OCI-LY3 (cell line): ENCODE results near the gene WWOX.

Experiments used
- H2AFZ ChIP-seq: fragments of 200-600, 300-600 bp; shearing (Covaris generic); 2 replicates; pipeline ENCODE4 v1.6.0; 2014; ENCODE audit warnings: antibody characterized with exemption, low read depth, low read length
- H3K27ac ChIP-seq: fragments of 200-600, 300-600 bp; sonication (generic); 2 replicates; pipeline ENCODE4 v1.5.1; 2014; ENCODE audit warnings: mild to moderate bottlenecking, low read length, moderate library complexity, mixed read lengths
- H3K27me3 ChIP-seq: fragments of 200-600, 300-600 bp; sonication (generic); 2 replicates; pipeline ENCODE4 v1.6.1; 2014; ENCODE audit warnings: low read depth, low read length, mixed read lengths
- H3K36me3 ChIP-seq: fragments of 200-600, 300-600 bp; sonication (generic); replicated peaks from 2 replicates; pipeline ENCODE3; 2014; ENCODE audit warnings: low read depth, low read length, mixed read lengths
- H3K4me1 ChIP-seq: fragments of 300-600, 200-600 bp; sonication (generic); 2 replicates; pipeline ENCODE4 v1.6.1; 2014; ENCODE audit warnings: low read length, mixed read lengths
- H3K4me2 ChIP-seq: fragments of 200-600, 300-600 bp; sonication (generic); 2 replicates; pipeline ENCODE4 v1.6.1; 2014; ENCODE audit warnings: low read length, mixed read lengths
- H3K4me3 ChIP-seq: fragments of 300-600, 200-600 bp; sonication (generic); 2 replicates; pipeline ENCODE4 v1.5.1; 2014; ENCODE audit warnings: antibody characterized with exemption, mild to moderate bottlenecking, low read length, moderate library complexity
- H3K79me2 ChIP-seq: fragments of 300-600, 200-600 bp; shearing (Covaris generic); 2 replicates; pipeline ENCODE4 v1.6.1; 2014; ENCODE audit warnings: mild to moderate bottlenecking, low read length, mixed read lengths
- H3K9ac ChIP-seq: fragments of 300-600, 200-600 bp; shearing (Covaris generic); 2 replicates; pipeline ENCODE4 v1.6.0; 2014; ENCODE audit warnings: mild to moderate bottlenecking, low read length, moderate library complexity
- H3K9me3 ChIP-seq: fragments of 200-600, 300-600 bp; shearing (Covaris generic); 2 replicates; pipeline ENCODE4 v1.6.1; 2014; ENCODE audit warnings: low read length, mixed read lengths; ENCODE audit not compliant: insufficient read depth
- H4K20me1 ChIP-seq: fragments of 200-600, 300-600 bp; sonication (generic); 2 replicates; pipeline ENCODE4 v1.6.1; 2016; ENCODE audit warnings: low read length, mixed read lengths; ENCODE audit not compliant: insufficient read depth
- EZH2phosphoT487 ChIP-seq: fragments of 200-600 bp; shearing (Covaris generic); IDR thresholded peaks from 2 replicates; pipeline ENCODE4 v1.6.1; 2018; ENCODE audit warnings: antibody characterized with exemption, mixed run types, low read depth
- TF ChIP-seq, protein P1 (sequence below): fragments of 200-600, 300-600 bp; sonication (generic); IDR thresholded peaks from 2 replicates; pipeline ENCODE4 v1.5.1; 2014; ENCODE audit warnings: antibody characterized with exemption, low read length, low read depth

Gene WWOX

DNA sequence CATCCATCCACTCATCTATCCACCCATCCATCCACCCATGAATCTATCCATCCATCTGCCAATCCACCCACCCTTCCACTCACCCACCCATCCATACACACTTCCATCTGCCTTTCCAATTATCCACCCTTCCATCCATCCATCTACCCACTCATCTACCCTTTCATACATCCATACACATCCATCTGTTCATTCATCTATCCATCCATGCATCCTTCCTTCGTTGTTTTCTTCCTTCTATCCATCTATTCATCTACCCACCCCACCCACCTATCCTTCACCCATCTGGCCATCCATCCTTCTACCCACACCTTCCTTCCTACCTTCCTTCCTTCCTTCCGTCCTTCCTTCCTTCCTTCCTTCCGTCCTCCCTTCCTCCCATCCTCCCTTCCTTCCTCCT is 106.1 kb downstream of the WWOX start:
- TF ChIP-seq, protein P1, sequence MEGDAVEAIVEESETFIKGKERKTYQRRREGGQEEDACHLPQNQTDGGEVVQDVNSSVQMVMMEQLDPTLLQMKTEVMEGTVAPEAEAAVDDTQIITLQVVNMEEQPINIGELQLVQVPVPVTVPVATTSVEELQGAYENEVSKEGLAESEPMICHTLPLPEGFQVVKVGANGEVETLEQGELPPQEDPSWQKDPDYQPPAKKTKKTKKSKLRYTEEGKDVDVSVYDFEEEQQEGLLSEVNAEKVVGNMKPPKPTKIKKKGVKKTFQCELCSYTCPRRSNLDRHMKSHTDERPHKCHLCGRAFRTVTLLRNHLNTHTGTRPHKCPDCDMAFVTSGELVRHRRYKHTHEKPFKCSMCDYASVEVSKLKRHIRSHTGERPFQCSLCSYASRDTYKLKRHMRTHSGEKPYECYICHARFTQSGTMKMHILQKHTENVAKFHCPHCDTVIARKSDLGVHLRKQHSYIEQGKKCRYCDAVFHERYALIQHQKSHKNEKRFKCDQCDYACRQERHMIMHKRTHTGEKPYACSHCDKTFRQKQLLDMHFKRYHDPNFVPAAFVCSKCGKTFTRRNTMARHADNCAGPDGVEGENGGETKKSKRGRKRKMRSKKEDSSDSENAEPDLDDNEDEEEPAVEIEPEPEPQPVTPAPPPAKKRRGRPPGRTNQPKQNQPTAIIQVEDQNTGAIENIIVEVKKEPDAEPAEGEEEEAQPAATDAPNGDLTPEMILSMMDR: no peak
- TF ChIP-seq EZH2phosphoT487: no peak
- no peaks in the 10 kb centered on the region for H4K20me1 ChIP-seq

DNA sequence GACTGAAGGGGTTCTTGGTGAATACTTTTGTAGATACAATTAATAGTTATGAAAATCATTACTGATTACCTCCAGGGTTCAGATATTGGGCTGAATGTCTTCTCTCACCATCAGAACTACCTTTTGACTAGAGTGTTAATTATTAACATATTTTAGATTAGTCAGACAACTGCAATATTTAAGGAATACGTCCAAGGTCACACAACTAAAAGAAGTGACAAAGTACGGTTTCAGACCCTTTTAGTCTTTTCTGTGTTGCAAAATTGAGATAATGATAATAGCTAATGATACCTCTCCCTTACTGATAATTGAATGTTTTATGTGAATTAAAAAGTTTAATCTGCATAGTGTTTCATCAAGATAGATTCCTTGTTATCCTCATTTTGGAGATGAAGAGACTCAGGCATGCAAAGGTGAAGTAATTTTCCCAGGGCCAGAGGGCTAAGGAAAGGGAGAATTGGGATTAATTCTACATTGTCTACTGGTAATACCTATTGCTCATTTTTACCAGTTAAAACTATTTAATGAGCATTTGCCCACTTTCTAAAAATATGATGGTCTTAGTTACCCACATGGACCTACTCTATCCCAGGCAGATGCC is 107.3 kb downstream of the WWOX start:
- Histone ChIP-seq H3K9ac (no peak overlapping the region), H3K79me2 (no peaks in the 10 kb centered on the region), H3K27ac (no peak overlapping the region), H2AFZ (no peak overlapping the region), H4K20me1 (no peaks in the 10 kb centered on the region), H3K4me3 (no peak overlapping the region), H3K4me2 (no peak overlapping the region), H3K36me3 (no peaks in the 10 kb centered on the region), H3K4me1 (no peaks in the 10 kb centered on the region), H3K9me3 (no peaks in the 10 kb centered on the region), H3K27me3 (0 out of 2 replicates have a peak, but pooled peaks cover 3% of the 10 kb centered on the region)
- no peak for TF ChIP-seq EZH2phosphoT487
- TF ChIP-seq, protein P1: no peak

More for the DNA sequence above, 106.1 kb downstream of the WWOX start:
- no peak overlapping the region for H3K9ac ChIP-seq
- 0 out of 2 replicates have a peak, but pooled peaks cover 3% of the 10 kb centered on the region for H3K27me3 ChIP-seq
- H3K79me2 ChIP-seq: no peaks in the 10 kb centered on the region
- no peak overlapping the region for H3K4me3 ChIP-seq
- H3K36me3 ChIP-seq: no peaks in the 10 kb centered on the region
- H3K4me2 ChIP-seq: no peak overlapping the region
- H3K27ac ChIP-seq: no peak overlapping the region
- H3K4me1 ChIP-seq: no peaks in the 10 kb centered on the region
- H2AFZ ChIP-seq: no peak overlapping the region
- H3K9me3 ChIP-seq: no peaks in the 10 kb centered on the region

DNA sequence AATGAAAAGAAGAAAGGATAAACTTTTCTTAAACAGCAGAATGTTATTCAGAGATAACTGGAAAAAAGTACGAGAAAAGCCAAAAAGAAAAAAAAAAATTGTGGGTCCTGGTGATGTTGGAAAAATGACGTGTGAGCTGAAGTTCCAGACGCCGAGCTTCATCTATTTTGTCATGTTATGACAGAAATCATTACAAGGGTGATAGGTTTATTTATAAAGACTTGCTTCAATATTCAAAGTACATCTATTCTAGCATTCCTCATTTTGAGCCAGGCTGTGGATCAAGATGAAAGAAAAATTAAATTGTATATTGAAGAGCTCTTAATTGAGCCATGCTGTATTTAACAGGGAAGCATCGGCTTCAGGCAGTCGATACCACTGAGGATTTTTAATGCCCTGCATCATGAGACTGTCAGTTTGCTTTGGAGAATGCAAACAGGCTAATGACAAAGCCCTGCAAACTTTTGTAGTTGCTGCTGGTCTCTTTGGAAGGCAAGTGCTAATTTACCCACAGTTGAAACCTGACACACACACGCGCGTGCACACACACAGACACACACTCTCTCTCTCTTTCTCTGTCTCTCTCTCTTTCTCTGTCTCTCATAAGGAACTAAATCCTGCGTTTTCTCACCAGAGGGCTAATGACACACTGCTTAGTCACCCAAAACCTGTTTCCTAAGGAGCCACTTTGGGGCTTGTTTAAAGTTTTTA is 110.7 kb downstream of the WWOX start:
- Histone ChIP-seq H3K4me3 (no peak overlapping the region), H3K4me1 (no peaks in the 10 kb centered on the region), H4K20me1 (no peaks in the 10 kb centered on the region), H3K9me3 (no peaks in the 10 kb centered on the region), H3K4me2 (no peak overlapping the region), H3K27me3 (0 out of 2 replicates have a peak, but pooled peaks cover 3% of the 10 kb centered on the region), H3K9ac (no peak overlapping the region), H2AFZ (no peak overlapping the region), H3K27ac (no peak overlapping the region), H3K36me3 (no peaks in the 10 kb centered on the region), H3K79me2 (no peaks in the 10 kb centered on the region)
- TF ChIP-seq, protein P1: no peak
- no peak for TF ChIP-seq EZH2phosphoT487

DNA sequence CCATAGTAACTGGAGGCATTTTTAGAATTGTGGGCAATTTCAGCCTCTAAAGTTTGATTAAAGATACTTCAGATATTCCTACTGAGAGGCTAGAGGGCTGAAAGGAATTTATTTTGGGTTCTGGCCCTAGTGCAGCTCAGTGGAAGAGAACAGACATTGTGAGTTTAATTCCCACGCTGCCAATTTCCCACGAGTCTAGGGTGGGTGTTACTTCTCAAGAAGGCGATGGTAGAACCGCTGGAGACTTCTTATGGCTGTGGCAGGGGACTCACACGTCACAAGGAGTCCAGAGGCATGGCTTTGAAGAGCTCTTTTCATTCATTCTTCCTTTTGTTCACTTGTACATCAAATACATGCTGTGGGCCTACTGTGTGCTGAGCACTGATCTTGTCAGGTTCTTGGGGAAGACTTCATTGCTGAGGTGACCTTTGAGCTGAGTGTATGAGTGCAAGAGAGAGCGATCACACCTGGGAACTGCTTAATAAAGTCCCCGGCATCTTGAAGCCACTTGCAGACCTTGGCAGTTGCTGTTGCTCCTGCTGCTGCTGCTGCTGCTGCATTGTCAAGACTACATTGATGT is 111.7 kb downstream of the WWOX start:
- H3K79me2 ChIP-seq: no peaks in the 10 kb centered on the region
- H2AFZ ChIP-seq: no peak overlapping the region
- H3K4me3 ChIP-seq: no peak overlapping the region
- no peak overlapping the region for H3K4me2 ChIP-seq
- H3K9me3 ChIP-seq: no peaks in the 10 kb centered on the region
- TF ChIP-seq EZH2phosphoT487: no peak
- TF ChIP-seq, protein P1: no peak
- H3K9ac ChIP-seq: no peak overlapping the region
- H3K27ac ChIP-seq: no peak overlapping the region
- H3K4me1 ChIP-seq: no peaks in the 10 kb centered on the region
- H3K36me3 ChIP-seq: no peaks in the 10 kb centered on the region
- H3K27me3 ChIP-seq: 0 out of 2 replicates have a peak, but pooled peaks cover 3% of the 10 kb centered on the region
- H4K20me1 ChIP-seq: no peaks in the 10 kb centered on the region
